IMR-90 (cell line): ENCODE data around the gene CYFIP1. TPM values are rescaled to one million over a fixed set of nuclear protein-coding genes. Genes with fewer than 3 reads are reported as not detected.

ENCODE experiments used
- ATAC-seq: fragments of 200-7000 bp; cut with Tn5 transposase; 2 replicates; pipeline ENCODE4 v1.9.1; 2020; ENCODE audit warnings: low read depth, mild to moderate bottlenecking, moderate library complexity
- BruUV-seq: library from RNA; stranded (reverse); fragments of 400-500 nt; replicated peaks from 2 replicates; lab custom pipeline; 2021; lab: Mats Ljungman, UMichigan
- CTCF ChIA-PET: fragments of 300-600 bp; formaldehyde crosslinking; extraction: SDS; loops from one replicate; lab custom pipeline; 2021; ENCODE audit warnings: antibody characterized with exemption; lab: Yijun Ruan, JAX
- POLR2A ChIA-PET: fragments of 300-600 bp; sonication (Branson Sonifier 250); formaldehyde crosslinking; loops from one replicate; lab custom pipeline; 2022; ENCODE audit warnings: antibody characterized with exemption; ENCODE audit not compliant: unreplicated experiment; lab: Charles Lee
- DNase-seq: peaks from one replicate; pipeline ENCODE4 v3.0.0; 2013
- H2AFZ ChIP-seq: replicated peaks from 2 replicates; pipeline ENCODE3; 2013; ENCODE audit warnings: low read length, mild to moderate bottlenecking; ENCODE audit not compliant: poor library complexity
- H2AK5ac ChIP-seq: 2 replicates; pipeline ENCODE4 v1.6.1; 2013; ENCODE audit warnings: low read depth, low read length, inconsistent platforms
- H2AK9ac ChIP-seq: replicated peaks from 2 replicates; pipeline ENCODE3; 2013; ENCODE audit warnings: mild to moderate bottlenecking, low read depth, low read length, moderate library complexity; ENCODE audit not compliant: poor library complexity
- H2BK120ac ChIP-seq: 2 replicates; pipeline ENCODE4 v1.6.1; 2013; ENCODE audit warnings: low read depth, low read length, inconsistent platforms
- H2BK15ac ChIP-seq: 3 replicates; pipeline ENCODE4 v1.6.1; 2013; ENCODE audit warnings: low read depth, low read length, inconsistent platforms
- H2BK20ac ChIP-seq: 2 replicates; pipeline ENCODE4 v1.6.1; 2013; ENCODE audit warnings: low read depth, mild to moderate bottlenecking, inconsistent platforms, low read length, moderate library complexity
- H2BK5ac ChIP-seq: 2 replicates; pipeline ENCODE4 v1.6.1; 2013; ENCODE audit warnings: mild to moderate bottlenecking, low read depth, low read length, inconsistent platforms; ENCODE audit not compliant: poor library complexity, severe bottlenecking
- H3K14ac ChIP-seq: replicated peaks from 2 replicates; pipeline ENCODE4 v1.6.1; 2013; ENCODE audit warnings: low read depth, low read length, inconsistent platforms
- H3K18ac ChIP-seq: 2 replicates; pipeline ENCODE4 v1.6.1; 2013; ENCODE audit warnings: low read depth, low read length, control low read depth
- H3K23ac ChIP-seq: 2 replicates; pipeline ENCODE4 v1.6.1; 2013; ENCODE audit warnings: low read depth, low read length, inconsistent platforms
- H3K27ac ChIP-seq: 2 replicates; pipeline ENCODE4 v1.5.1; 2013; ENCODE audit warnings: mild to moderate bottlenecking, control low read depth, low read length; ENCODE audit not compliant: insufficient read depth
- H3K27me3 ChIP-seq: 2 replicates; pipeline ENCODE4 v1.6.1; 2013; ENCODE audit warnings: low read length; ENCODE audit not compliant: control insufficient read depth, insufficient read depth
- H3K36me3 ChIP-seq: 2 replicates; pipeline ENCODE4 v1.6.1; 2013; ENCODE audit warnings: low read length, mixed read lengths; ENCODE audit not compliant: control insufficient read depth, insufficient read depth
- H3K4ac ChIP-seq: 2 replicates; pipeline ENCODE4 v1.6.1; 2013; ENCODE audit warnings: low read depth, low read length, inconsistent platforms
- H3K4me1 ChIP-seq: 2 replicates; pipeline ENCODE4 v1.6.1; 2013; ENCODE audit warnings: low read length, mixed read lengths; ENCODE audit not compliant: control insufficient read depth, insufficient read depth
- H3K4me2 ChIP-seq: 2 replicates; pipeline ENCODE4 v1.6.1; 2013; ENCODE audit warnings: low read depth, mild to moderate bottlenecking, control low read depth, low read length, moderate library complexity
- H3K4me3 ChIP-seq: 2 replicates; pipeline ENCODE4 v1.5.1; 2013; ENCODE audit warnings: low read depth, mild to moderate bottlenecking, control low read depth, low read length, moderate library complexity; ENCODE audit not compliant: insufficient read depth
- H3K56ac ChIP-seq: 2 replicates; pipeline ENCODE4 v1.6.1; 2013; ENCODE audit warnings: low read length, inconsistent platforms; ENCODE audit not compliant: insufficient read depth; ENCODE audit errors: extremely low read depth
- H3K79me1 ChIP-seq, 2 experiments: 2 replicates each; pipeline ENCODE4 v1.6.1; 2013; ENCODE audit warnings: low read length in 2 of 2, inconsistent platforms in 1 of 2, low read depth in 1 of 2
- H3K9ac ChIP-seq: 2 replicates; pipeline ENCODE4 v1.6.1; 2013; ENCODE audit warnings: low read depth, low read length, control low read depth
- H3K9me1 ChIP-seq: 2 replicates; pipeline ENCODE4 v1.6.1; 2013; ENCODE audit warnings: low read length, inconsistent platforms; ENCODE audit not compliant: insufficient read depth
- H3K9me3 ChIP-seq: 2 replicates; pipeline ENCODE4 v1.6.1; 2013; ENCODE audit warnings: low read length; ENCODE audit not compliant: control insufficient read depth, insufficient read depth
- H4K20me1 ChIP-seq: 2 replicates; pipeline ENCODE4 v1.6.1; 2013; ENCODE audit warnings: low read length, inconsistent platforms; ENCODE audit not compliant: insufficient read depth
- H4K5ac ChIP-seq: 2 replicates; pipeline ENCODE4 v1.6.1; 2013; ENCODE audit warnings: mild to moderate bottlenecking, low read depth, low read length, control low read depth
- H4K8ac ChIP-seq, 2 experiments: 2 replicates each; pipeline ENCODE4 v1.6.1; 2013; ENCODE audit warnings: low read depth in 2 of 2, low read length in 2 of 2, control low read depth in 1 of 2, inconsistent platforms in 1 of 2
- H4K91ac ChIP-seq: 2 replicates; pipeline ENCODE4 v1.6.1; 2013; ENCODE audit warnings: low read depth, low read length, inconsistent platforms; ENCODE audit not compliant: insufficient read depth
- BHLHE40 ChIP-seq: fragments of 150-350 bp; IDR thresholded peaks from 2 replicates; pipeline ENCODE4 v1.6.1; 2016; ENCODE audit warnings: mild to moderate bottlenecking, low read depth, low read length
- CEBPB ChIP-seq: IDR thresholded peaks from 2 replicates; pipeline ENCODE4 v1.6.1; 2012; ENCODE audit warnings: low read depth, low read length, improper control_type of control experiment
- CHD1 ChIP-seq: IDR thresholded peaks from 2 replicates; pipeline ENCODE4 v1.6.1; 2012; ENCODE audit warnings: low read depth, low read length, improper control_type of control experiment
- FOS ChIP-seq: fragments of 150-350 bp; IDR thresholded peaks from 2 replicates; pipeline ENCODE4 v1.6.1; 2016; ENCODE audit warnings: low read depth, low read length
- MAFK ChIP-seq: IDR thresholded peaks from 2 replicates; pipeline ENCODE4 v1.6.1; 2012; ENCODE audit warnings: low read depth, low read length, improper control_type of control experiment
- MAZ ChIP-seq: IDR thresholded peaks from 2 replicates; pipeline ENCODE4 v1.6.1; 2012; ENCODE audit warnings: low read depth, mild to moderate bottlenecking, low read length, improper control_type of control experiment, moderate library complexity, borderline replicate concordance
- MXI1 ChIP-seq: IDR thresholded peaks from 2 replicates; pipeline ENCODE4 v1.6.1; 2012; ENCODE audit warnings: low read depth, mild to moderate bottlenecking, low read length, moderate library complexity, borderline replicate concordance
- NFE2L2 ChIP-seq: fragments of 150-350 bp; IDR thresholded peaks from 2 replicates; pipeline ENCODE4 v1.6.1; 2016; ENCODE audit warnings: low read depth, mild to moderate bottlenecking, low read length
- POLR2A ChIP-seq: IDR thresholded peaks from 2 replicates; pipeline ENCODE4 v1.6.1; 2012; ENCODE audit warnings: mild to moderate bottlenecking, low read depth, low read length
- RAD21 ChIP-seq: IDR thresholded peaks from 2 replicates; pipeline ENCODE4 v1.6.1; 2012; ENCODE audit warnings: low read length, improper control_type of control experiment
- RCOR1 ChIP-seq: IDR thresholded peaks from 2 replicates; pipeline ENCODE4 v1.6.1; 2012; ENCODE audit warnings: mild to moderate bottlenecking, low read length, improper control_type of control experiment; ENCODE audit not compliant: insufficient replicate concordance
- RFX5 ChIP-seq: IDR thresholded peaks from 2 replicates; pipeline ENCODE4 v1.8.0; 2012; ENCODE audit warnings: low read depth, mild to moderate bottlenecking, low read length, moderate library complexity
- WGBS, 2 experiments: methylation state at CpG; one replicate each; pipeline versions ENCODE4 v1.1.5 to v1.1.7; 2013; ENCODE audit warnings: missing lambda C conversion rate in 2 of 2; ENCODE audit not compliant: insufficient read length in 1 of 2; ENCODE audit errors: extremely low coverage in 2 of 2; 5-methylcytosine and 5-hydroxymethylcytosine counted together
- dilution Hi-C: fragments of 300-500 bp; cut with HindIII; formaldehyde crosslinking; loops from one replicate; pipeline ENCODE4 v1.14.3; 2018; ENCODE audit warnings: low sequenced_read_pairs; ENCODE audit not compliant: unreplicated experiment
- in situ Hi-C: fragments of 300-500 bp; cut with MboI; formaldehyde crosslinking; loops from 3 replicates; pipeline ENCODE4 v1.14.3; 2019; ENCODE audit warnings: low sequenced_read_pairs, inconsistent platforms, mixed read lengths
- intact Hi-C: fragments of 100-400 bp; cut with micrococcal nuclease; formaldehyde crosslinking; loops from 2 replicates; pipeline ENCODE4 v1.10.0; 2022
- polyA plus RNA-seq, 3 experiments: library from polyadenylated mRNA; depleted of rRNA; stranded (reverse); fragments of >200 nt; gene quantifications; 2 replicates each; pipeline ENCODE4 v1.2.3, GENCODE V29; 2012; ENCODE audit warnings: low replicate concordance in 1 of 3
- total RNA-seq: library from RNA; depleted of rRNA; stranded (reverse); fragments of >200 nt; gene quantifications from 2 replicates; pipeline ENCODE4 v1.2.3, GENCODE V29; 2012
- TF ChIP-seq, protein P1 (sequence below): fragments of 150-350 bp; IDR thresholded peaks from 2 replicates; pipeline ENCODE4 v1.6.1; 2016; ENCODE audit warnings: low read depth, mild to moderate bottlenecking, low read length, moderate library complexity, borderline replicate concordance
- TF ChIP-seq, protein P2 (sequence below): fragments of 150-350 bp; IDR thresholded peaks from 2 replicates; pipeline ENCODE4 v1.6.1; 2017; ENCODE audit warnings: mild to moderate bottlenecking, antibody characterized with exemption, low read length, low read depth
- TF ChIP-seq, protein P3 (sequence below): conservative IDR thresholded peaks from 2 replicates; pipeline ENCODE4 v1.5.1; 2012; ENCODE audit warnings: mild to moderate bottlenecking, low read depth, low read length, improper control_type of control experiment

CYFIP1 gene
- total and polyA plus RNA-seq, 2 of the 4 experiments (the other 2 are of a cell fraction), result 58.4 to 163 TPM

DNA sequence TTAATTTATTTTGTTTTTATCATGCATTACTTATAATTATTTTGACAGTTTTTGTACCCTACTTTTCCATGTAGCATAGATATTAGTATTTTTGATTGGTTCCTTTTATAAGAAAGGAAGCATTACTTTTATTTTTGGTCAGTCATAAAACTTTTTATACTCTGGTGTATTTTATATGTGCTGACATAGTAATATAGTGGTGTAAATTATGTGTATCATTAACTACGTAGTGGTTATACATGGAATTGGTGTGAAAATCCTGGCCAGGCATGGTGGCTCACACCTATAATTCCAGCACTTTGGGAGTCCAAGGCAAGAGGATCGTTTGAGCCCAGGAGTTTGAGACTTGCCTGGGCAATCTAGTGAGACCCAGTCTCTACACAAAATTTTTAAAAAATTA, 160.5 kb downstream of the CYFIP1 start:
- Histone ChIP-seq H3K4me1 (no peaks in the 10 kb centered on the region), H3K79me1 (no peaks in the 10 kb centered on the region; a peak in 1 of 4 replicates), H3K4me3 (no peak overlapping the region), H4K8ac (no peak overlapping the region), H3K27ac (no peak overlapping the region), H4K91ac (no peak overlapping the region), H3K56ac (no peak overlapping the region), H3K18ac (no peak overlapping the region), H2BK120ac (no peak overlapping the region), H3K4ac (no peak overlapping the region), H2AK9ac (no peak overlapping the region), H3K9ac (no peak overlapping the region), H4K5ac (no peak overlapping the region), H2AK5ac (no peak overlapping the region), H3K36me3 (peaks cover 17% of the 10 kb centered on the region), H2BK15ac (no peak overlapping the region), H3K4me2 (no peak overlapping the region), H3K14ac (no peak overlapping the region), H2BK20ac (no peak overlapping the region), H2AFZ (no peak overlapping the region), H2BK5ac (no peak overlapping the region), H3K9me3 (no peaks in the 10 kb centered on the region), H4K20me1 (no peaks in the 10 kb centered on the region), H3K23ac (no peak overlapping the region), H3K27me3 (no peaks in the 10 kb centered on the region), H3K9me1 (peaks cover 7% of the 10 kb centered on the region; the same call in 1 of the 2 replicates)
- intact Hi-C loops (no loop called here), dilution Hi-C loops (no loop called here), in situ Hi-C loops (loop anchor here (25.0 kb wide), 1 partner anchor 107 kb away; no protein-coding TSS in a partner anchor)
- CTCF ChIA-PET, result no interaction called here
- POLR2A ChIA-PET, result no interaction called here
- DNase-seq (no peak), ATAC-seq (no peak)
- WGBS, 2 experiments, result no CpG with 5 or more reads among the region's 2 CpGs
- no TSS peak for BruUV-seq
- no peak for TF ChIP-seq MAFK
- TF ChIP-seq MAZ, result no peak
- TF ChIP-seq RFX5, result no peak
- no peak for TF ChIP-seq CHD1
- no peak for TF ChIP-seq CEBPB
- TF ChIP-seq NFE2L2, result no peak
- no peak for TF ChIP-seq FOS
- TF ChIP-seq POLR2A, result no peak
- TF ChIP-seq BHLHE40, result no peak
- no peak for TF ChIP-seq RCOR1
- TF ChIP-seq, protein P1, sequence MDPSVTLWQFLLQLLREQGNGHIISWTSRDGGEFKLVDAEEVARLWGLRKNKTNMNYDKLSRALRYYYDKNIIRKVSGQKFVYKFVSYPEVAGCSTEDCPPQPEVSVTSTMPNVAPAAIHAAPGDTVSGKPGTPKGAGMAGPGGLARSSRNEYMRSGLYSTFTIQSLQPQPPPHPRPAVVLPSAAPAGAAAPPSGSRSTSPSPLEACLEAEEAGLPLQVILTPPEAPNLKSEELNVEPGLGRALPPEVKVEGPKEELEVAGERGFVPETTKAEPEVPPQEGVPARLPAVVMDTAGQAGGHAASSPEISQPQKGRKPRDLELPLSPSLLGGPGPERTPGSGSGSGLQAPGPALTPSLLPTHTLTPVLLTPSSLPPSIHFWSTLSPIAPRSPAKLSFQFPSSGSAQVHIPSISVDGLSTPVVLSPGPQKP, result no peak
- TF ChIP-seq, protein P2, sequence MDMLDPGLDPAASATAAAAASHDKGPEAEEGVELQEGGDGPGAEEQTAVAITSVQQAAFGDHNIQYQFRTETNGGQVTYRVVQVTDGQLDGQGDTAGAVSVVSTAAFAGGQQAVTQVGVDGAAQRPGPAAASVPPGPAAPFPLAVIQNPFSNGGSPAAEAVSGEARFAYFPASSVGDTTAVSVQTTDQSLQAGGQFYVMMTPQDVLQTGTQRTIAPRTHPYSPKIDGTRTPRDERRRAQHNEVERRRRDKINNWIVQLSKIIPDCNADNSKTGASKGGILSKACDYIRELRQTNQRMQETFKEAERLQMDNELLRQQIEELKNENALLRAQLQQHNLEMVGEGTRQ, result no peak
- TF ChIP-seq, protein P3, sequence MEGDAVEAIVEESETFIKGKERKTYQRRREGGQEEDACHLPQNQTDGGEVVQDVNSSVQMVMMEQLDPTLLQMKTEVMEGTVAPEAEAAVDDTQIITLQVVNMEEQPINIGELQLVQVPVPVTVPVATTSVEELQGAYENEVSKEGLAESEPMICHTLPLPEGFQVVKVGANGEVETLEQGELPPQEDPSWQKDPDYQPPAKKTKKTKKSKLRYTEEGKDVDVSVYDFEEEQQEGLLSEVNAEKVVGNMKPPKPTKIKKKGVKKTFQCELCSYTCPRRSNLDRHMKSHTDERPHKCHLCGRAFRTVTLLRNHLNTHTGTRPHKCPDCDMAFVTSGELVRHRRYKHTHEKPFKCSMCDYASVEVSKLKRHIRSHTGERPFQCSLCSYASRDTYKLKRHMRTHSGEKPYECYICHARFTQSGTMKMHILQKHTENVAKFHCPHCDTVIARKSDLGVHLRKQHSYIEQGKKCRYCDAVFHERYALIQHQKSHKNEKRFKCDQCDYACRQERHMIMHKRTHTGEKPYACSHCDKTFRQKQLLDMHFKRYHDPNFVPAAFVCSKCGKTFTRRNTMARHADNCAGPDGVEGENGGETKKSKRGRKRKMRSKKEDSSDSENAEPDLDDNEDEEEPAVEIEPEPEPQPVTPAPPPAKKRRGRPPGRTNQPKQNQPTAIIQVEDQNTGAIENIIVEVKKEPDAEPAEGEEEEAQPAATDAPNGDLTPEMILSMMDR, result no peak
- TF ChIP-seq MXI1, result no peak
- no peak for TF ChIP-seq RAD21
